MM.1S (cell line): ENCODE measurements around the gene SDCCAG8.
"Not testable (repeated sequence)": the region's sequence is repeated elsewhere in the genome, so short reads cannot be mapped to it uniquely, and the experiment has no call there.

Experiments
- CTCF ChIP-seq: fragments of 300-600 bp; sonication (generic); IDR thresholded peaks from 2 replicates; pipeline ENCODE4 v1.5.1; 2016; ENCODE audit warnings: antibody characterized with exemption, low read length, mixed read lengths
- EZH2 ChIP-seq: fragments of 300-600 bp; sonication (generic); optimal IDR thresholded peaks from 2 replicates; pipeline ENCODE3; 2017; ENCODE audit warnings: low read depth, mild to moderate bottlenecking, antibody characterized with exemption, low read length, mixed read lengths

DNA sequence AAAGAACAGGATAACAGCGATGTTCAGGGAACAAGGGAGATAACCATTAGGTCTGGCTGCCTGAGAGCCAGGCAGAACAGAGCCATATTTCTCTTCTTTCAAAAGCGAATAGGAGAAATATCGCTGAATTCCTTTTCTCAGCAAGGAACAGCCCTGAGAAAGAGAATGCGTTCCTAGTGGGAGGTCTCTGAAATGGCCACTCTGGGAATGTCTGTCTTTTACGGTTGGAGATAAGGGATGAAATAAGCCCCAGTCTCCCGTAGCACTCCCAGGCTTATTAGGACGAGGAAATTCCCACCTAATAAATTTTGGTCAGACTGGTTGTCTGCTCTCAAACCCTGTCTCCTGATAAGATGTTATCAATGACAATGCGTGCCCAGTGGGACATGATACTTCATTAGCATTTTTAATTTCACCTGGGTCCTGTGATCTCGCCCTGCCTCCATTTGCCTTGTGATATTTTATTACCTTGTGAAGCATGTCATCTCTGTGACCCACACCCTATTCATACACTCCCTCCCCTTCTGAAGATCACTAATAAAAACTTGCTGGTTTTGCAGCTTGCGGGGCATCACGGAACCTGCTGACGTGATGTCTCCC, 40.5 kb upstream of the SDCCAG8 start:
- not testable (repeated sequence) for TF ChIP-seq CTCF, EZH2
